GM21447 (cell line): ENCODE measurements around the gene SLC24A3.

Experiments
- ATAC-seq: cut with Tn5 transposase; IDR thresholded peaks from one replicate; pipeline ENCODE4 v1.9.1; 2021; ENCODE audit not compliant: unreplicated experiment

SLC24A3 gene

DNA sequence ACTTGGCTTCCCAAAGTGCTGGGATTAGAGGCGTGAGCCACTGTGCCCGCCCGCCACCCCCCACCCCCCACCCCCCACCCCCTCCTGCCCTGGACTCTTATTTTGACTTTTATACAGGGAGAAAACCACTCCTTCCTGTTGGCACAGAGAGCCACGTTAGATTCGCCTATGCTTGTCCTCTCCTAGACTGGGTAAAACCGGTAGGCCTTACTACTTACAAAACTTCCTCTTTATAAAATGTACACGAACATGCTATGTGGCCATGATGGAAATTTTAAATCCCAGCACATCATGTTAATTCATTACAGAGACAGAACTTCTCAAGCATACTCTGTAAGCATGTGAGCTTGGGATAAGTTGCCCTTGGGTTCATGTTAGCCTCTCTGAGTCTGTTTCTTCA, 124.2 kb downstream of the SLC24A3 start:
- no peak for ATAC-seq

DNA sequence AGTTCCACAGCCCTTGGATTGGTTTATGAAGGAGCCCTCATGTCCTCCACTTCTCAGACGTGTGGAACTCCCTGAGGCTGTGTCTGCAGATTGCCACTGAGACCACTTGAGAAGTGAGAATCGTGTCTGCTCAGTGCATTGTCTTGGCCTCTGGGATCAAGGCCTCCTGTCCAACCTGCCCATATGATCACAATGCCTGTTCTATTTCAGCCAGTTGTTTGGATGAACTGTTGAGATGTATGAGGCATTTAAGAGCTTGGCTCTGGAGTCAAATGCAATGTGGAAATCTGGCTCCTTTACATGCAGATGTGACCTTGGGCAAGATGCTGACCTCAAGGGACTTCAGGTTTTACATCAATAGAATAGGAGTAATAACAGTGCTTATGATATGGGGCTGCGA, 125.9 kb downstream of the SLC24A3 start:
- ATAC-seq, result no peak

DNA sequence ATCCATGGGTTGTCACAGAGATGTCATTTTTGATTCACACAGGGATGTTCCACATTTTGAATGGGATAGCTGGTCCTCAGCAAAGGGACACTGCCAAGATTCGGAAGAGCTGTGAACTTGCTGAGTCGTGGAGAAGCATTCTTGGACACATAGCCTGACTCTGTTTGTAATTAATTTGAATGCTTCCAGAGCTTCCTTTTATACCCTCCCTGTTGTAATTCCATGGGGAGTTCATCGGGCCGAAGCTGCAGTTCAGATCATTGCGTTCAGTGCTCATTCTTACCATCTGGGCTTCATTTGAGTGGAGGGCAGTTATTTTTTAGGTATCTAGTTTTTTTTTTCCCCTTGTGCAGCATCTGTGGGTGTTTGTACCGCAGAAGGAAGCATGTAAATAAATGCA, 126.5 kb downstream of the SLC24A3 start:
- ATAC-seq, result no peak

DNA sequence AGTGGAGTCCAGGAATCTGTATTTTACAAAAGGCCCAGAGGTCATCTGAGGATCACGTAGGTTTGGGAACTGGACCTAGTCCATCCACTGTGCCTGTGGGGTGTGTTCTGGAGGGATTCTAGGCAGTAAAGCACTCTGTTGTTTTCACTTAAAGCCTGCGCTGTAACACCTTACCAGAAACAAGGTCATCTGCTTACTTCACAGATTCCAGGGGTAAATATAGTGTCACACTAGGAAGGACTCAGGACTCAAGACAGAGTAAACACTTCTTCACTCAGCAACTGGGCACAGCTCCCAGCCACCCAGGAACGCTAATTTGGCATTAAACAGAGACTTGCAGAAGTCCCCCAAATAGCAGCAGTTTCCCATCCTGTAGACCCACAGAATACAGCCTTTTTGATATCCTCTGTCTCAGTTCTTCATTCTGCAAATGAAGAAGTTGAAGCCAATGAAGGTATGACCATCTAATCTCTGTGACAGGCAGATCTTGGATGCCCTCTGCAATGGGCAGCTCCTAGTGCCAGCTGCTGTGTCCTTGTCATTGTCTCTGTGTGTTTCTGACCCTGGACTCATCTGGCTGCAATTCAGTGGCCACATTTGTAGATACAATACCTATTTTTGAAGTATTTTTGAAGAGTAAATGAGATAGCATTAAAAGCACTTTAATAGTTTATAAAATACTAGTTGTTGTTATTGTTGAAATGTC, 129.1 kb downstream of the SLC24A3 start:
- no peak for ATAC-seq

DNA sequence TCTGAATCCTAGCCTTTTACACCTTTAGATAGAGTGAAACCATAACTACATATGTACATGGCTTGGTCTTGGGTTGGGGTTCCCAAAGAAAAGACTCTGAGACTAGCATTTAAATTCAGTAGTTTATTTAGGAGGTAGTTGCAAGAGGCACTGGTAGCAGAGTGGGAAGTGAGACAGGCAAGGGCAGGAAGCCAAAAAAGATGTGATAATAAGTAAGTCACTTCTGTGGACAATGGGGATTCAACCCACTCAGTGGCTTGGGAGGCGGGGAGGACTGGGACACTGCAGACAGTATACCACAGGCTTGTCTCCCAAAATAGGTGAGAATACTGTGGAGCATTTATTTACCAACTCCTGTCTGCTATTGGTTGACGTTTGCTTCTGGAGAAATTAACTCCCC, 131.9 kb downstream of the SLC24A3 start:
- no peak for ATAC-seq

DNA sequence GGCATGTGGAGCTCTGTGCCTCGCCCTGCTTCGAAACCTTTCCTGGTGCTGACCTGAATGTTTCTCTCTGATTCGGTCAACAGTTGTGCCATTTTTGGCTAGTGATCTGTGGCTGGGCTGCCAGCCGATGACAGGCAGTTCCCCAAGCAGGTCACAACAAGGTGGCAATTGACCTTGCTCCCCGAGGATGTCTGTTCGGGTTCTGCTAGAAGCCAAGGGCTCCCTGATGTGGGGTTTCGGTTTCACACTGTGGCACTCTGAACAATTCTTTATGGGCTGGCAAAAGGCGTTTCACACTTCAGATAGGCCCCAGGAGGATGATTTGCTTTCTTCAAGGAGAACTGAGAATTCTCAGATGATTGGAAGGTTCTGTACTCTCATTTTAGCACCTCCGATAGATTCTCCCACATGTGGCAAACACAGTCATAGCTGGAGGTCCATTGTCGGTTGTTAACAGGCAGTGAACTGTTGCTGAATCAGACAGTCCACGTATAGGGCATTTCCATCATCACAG, 135.6 kb downstream of the SLC24A3 start:
- peak; percentile 79 for ATAC-seq

DNA sequence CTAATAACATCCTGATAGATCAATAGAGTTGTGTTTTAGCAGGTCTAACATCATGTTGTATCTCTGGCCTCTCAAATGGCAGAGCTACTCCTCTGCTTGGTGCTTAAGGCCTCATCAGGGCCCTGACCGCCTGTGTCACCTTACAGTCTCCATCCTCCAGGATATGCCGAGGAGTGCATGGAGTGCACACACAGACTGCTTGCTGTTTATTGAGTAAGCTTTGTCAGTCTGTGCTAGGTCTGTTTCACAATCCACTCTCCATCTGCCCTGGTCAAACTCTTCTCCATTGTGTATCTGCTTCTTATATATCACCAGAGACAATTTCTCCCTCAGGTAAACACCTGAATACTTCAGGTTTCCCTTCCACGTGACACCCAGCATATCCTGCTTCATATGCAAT, 136.1 kb downstream of the SLC24A3 start:
- ATAC-seq, result no peak

DNA sequence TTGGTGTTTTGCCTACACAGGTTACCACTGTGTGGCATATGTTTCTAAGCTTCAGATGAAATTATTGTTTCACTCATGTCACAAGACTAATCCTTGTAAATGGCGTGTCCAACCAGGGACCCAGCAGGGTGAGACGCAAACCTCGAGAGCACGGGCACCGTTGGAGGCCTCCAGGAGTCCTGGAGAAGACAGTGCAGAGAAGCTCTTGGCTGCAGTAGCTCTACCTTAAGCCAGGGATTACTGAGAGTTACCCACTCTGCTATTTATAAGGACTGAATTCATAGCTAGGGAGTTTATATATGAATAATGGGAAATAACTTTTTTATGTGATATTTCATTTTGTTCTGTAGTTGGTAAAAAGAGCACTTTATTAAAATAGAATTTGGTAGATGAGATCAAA, 137.4 kb downstream of the SLC24A3 start:
- ATAC-seq, result no peak

DNA sequence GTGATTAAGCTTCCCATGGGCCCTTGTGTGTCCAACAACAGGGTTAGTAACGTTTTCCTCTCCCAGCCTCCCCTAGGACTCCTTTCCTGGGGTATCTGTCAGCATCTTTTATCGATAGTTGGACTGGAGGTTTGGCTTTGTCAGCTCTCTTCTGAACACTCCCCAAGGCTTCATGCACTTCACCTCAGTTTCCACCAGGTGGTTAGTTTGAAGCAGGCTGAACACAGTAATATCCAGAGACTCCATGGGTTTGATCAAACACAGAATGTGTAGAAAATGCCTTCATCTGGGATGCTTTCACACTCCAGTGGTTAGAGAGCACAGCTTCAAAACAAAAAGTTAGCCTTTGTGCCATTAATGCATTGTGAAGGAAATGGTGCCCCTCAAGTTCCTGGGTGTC, 139.1 kb downstream of the SLC24A3 start:
- ATAC-seq, result no peak

DNA sequence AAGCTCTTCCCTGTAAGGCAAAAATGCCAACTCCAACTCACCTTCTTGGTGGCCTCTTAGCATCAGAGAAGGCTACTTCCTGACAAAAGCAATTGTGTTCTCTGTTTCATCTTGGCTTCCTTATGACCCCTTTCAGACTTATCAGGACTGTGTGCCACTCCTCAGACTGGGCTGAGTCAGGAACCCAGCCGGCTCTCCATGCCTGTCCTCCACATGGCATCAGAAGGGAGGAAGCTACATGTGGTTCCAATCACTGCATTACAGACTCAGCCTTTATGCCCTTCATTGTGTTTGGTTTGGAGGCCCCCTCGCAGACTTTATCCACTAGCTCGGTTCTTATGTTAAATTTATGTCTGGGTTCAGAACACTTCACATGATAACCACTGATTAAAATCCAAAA, 142.5 kb downstream of the SLC24A3 start:
- ATAC-seq, result no peak

DNA sequence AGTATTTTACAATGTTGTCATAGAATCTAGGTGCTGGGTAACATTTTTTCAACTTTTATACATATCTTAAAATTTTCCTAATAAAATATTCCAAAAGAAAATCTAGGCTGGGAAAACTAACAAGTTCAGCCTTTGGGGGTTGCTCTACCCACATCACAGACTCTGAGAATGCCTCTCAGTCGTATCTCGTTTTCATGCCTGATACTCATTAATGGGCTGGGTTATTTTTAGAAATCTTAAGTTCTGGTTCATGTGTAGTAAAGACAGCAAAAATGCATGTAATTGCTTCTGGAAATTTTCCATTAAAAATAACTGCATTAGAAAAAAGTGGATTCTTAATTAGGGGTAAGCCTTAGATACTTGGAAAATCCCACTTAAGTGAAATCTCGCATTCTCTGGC, 149.3 kb downstream of the SLC24A3 start:
- no peak for ATAC-seq

DNA sequence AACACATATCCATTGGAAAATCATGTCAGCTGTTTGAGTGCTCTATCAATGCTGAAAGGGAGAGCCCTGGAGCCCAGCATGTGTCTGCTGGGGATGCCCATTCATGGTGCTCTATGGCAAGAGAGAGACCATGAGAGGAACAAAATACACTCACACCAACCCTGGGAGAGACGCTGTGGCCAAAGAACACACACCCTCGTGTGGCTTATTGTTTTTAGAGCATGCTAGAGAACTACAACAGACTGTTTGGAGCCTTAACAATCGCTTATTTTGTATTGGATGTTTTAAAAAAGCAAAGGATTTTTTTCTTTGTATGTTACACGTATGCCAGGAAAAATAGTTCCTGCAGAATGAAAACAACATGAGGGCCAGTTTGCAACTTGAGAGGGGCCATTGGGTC, 151.0 kb downstream of the SLC24A3 start:
- ATAC-seq, result no peak

DNA sequence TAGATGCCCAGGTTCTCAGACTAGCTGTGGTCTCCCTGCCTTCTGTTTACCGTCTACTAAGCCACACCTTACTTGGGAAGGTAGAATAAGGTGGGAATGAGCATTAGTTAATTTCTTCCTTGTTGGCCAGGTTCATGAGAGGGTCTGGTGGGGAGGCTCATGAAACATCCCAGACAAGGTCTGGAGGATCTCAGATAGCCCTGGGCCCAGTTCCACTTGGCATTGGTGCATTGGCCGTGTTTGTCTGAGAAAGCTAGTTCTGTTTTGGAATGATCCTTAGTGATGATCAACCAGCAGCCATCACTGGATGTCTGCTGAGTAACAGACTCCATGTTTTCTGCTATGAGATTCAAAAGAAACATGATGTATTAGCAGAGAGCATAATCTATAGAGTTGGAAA, 155.1 kb downstream of the SLC24A3 start:
- no peak for ATAC-seq

DNA sequence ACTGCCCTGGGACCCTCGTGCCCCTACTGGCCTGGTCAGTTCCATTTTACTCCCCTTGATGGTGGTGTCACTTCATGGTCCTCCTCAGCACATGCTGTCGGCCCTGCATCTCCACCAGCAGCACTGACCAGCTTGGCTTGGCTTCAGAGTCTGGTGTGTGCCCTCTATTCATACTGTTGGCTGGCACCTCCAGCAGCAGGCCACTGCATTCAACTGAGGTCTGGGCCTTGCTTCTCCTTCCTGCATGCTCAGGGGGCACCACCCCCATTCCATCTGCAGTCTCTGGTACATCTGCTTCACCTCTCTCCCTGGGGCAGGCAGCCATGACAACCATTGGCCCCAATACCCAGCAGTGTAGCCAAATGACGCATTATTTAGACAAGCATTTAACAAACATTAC, 155.9 kb downstream of the SLC24A3 start:
- no peak for ATAC-seq

DNA sequence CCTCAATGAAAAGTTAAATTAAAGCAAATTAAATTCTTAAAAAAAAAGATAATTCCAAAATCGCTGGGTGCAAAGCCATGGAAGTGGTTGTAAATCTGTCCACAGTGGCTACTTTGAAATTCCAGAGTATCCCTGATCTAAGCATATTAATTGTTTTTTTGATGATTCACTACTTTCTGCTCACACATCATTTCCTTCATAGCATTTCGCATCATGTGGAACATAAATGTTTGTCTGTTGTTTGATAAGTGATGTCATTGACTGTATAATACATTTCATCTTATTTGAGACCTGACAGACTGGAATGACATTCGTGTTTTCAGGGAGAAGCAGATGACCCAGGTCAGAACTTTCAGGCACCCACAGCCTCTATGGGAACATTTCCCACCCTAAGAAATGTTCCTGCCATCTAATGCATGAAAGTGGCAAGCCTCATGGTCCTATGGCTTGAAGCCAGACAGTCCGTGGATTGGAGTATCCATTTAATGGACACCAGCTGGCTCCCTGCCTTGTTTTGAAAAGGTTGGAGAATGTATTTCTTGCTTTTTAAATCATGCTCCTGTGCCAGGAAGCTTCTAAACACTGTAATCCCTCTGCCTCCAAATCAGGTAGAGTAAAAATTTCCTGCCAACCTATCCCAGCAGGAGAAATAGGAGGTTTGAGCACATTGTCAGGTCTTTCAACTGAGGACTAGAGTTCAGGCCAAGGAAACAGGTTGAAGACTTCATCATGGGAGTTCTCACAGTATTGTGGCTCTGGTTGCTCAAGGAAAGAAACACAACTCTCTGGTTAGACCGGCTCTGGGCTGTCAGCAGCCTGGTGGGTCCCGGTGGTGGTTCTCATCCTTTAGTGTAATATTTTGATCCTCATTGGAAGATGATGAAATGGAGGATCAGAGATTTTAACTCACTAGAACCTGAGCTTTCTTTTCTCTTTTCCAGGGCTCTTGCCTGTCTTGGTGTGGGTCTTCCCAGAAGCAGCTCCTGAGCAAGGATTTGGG, 157.9 kb downstream of the SLC24A3 start:
- ATAC-seq, result no peak

DNA sequence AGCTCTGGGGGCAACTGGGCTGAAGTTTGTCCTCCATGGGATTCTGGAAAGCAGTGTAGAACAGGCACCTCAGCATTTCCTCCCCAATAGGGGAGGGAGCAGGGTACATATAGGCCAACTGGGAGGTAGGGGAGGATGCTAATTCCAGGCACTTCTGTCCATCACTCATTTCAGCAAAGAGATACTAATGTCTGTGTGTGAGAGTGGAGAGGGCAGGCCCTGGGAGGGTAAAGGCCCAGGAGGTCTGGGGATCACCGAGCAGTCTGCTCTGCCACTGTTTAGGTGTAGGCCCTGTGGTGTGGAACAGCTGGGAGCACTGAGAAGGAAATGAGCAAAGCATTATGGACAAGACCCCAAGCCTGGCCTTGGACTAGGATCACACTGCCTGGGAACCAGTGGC, 158.7 kb downstream of the SLC24A3 start:
- ATAC-seq, result no peak

DNA sequence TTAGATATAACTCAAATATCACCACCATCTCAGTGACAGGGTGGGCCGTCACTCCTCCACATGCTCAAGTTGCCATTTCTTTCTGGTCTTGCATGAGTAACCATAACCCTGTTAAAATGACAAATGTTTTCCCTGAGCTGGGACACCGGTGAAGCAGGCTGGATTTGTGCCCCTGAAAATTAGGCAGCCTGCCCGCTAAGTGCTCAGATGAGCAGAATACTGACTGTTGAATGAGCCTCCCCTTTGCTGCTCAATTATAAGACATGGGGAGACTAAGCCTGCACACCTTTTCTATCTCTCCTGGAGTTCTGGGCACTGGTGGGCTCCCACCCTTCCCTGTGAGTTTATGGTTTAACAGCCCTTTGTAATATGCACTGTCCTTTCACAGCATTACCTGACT, 161.8 kb downstream of the SLC24A3 start:
- ATAC-seq, result no peak

DNA sequence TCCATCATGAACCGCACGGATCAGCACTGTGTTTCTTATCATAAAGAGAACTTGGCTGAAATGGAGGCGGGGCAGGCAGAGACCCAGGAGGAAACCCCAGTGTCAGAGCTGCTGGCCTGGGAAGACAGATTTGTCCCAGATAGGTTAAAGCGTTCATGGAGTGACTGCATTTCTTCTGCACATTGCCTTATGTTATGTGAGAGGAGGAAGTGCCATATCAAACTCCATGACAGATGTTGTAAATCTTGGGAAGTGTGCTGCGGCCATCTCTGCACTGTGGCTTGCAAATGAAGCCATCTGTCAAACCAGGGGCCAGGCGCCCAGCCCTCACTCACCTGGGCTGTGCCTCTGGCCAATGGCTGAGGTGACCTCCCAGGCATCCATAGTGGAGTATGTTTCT, 163.0 kb downstream of the SLC24A3 start:
- no peak for ATAC-seq

DNA sequence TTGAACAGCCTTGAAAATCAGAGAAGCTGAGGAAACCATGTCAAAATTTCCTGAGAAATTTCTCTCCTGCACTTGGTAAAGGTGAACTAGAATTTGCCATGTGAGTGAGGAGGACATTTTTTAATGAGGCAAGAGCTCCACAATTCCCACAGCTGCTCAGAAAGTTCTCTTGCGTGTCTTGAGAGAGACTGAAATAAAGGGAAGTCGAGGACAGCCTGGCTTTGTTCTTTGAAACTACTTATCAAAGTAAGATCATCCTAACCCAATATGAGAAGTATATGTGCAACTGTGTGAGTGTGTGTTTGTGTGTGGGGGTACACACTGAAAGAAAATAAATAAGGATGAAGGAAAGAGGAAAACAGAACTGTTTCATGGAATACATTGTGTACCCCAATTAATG, 163.4 kb downstream of the SLC24A3 start:
- no peak for ATAC-seq

DNA sequence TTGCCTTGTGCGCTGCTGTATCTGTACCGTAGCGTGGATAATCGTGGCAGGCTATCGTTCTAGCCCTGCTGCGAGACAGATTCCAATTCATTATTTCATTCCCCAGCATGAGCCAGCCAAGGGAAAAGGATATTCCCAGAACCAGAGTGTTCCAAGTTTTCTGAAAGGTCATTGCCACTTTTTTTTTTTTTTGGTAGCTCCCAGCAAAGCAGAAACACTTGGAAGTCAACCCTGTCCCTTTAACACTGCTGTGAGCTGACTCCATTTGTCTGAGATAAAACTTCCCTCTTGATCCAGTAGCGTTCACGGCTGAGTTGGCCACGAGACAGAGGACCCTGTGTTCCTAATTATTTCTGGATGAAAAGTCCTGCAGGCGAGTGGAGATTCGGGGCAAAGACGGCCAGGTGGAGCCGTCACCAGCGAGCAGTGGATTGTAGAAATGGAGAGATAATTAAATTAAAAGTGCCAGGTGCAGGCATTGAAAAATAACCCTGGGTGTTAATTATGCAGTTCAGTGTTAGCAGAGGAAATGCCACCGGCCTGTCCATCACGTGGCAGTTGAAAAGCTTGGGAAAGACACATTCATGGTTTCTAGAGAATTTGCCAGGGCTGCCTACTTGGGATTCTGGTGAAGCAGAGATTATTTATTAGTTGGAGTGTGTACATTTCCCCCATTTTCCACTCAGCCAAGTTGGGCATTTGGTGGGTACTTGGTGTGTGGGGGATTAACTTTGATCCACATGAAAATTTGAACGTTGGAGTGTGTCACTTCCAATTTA, 164.2 kb downstream of the SLC24A3 start:
- ATAC-seq, result no peak

DNA sequence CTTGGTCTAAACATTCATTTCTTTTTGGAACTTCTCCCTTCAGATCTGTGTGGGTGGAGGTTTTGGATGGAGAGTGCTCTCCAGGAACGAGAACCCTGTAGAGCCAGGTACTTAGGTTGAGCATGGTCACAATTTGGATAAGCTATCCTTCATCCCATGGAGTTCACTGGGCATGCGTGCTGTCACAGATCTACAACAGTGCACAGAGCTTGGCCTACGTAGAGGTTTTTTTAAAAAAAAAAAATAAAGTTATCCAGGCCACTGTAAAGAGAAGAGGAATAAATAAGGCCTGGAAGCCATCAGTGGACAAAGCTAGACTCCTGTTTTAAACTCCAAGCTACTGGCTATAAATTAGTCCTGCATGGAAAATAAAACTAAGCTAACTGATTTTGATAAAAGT, 165.6 kb downstream of the SLC24A3 start:
- no peak for ATAC-seq
